HG03378 (cell line): ENCODE measurements around the gene METTL5.

Source experiments
- ATAC-seq: cut with Tn5 transposase; IDR thresholded peaks from one replicate; pipeline ENCODE4 v1.9.1; 2021; ENCODE audit warnings: mild to moderate bottlenecking, moderate library complexity; ENCODE audit not compliant: unreplicated experiment

The METTL5 gene

GRCh38 chr2:169782513-169782912 is 42.2 kb downstream of the METTL5 start:
- ATAC-seq, result no peak

- ATAC-seq, result no peak
Measured at GRCh38 chr2:169781249-169782013, 43.3 kb downstream of the METTL5 start.

DNA sequence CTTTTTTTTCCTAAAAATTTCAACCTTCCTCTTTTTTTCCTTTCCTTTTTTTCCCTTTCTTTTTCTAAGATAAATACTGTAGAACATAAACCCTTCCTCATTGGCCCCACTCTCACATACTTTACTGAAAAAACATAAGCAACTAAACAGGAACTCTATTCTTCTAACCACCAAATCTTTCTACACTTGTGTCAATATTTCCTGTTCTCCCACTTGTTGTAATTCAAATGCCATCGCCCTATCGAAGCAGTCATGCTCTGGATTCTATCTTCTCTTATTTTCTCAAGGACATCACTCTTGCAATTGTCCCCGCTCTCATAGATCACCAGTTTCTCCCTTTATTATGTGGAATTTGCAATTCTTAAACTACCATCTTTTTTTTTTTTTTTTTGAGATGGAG is 46.3 kb downstream of the METTL5 start:
- ATAC-seq, result no peak

GRCh38 chr2:169776252-169776761 is 48.4 kb downstream of the METTL5 start:
- ATAC-seq, result no peak

DNA sequence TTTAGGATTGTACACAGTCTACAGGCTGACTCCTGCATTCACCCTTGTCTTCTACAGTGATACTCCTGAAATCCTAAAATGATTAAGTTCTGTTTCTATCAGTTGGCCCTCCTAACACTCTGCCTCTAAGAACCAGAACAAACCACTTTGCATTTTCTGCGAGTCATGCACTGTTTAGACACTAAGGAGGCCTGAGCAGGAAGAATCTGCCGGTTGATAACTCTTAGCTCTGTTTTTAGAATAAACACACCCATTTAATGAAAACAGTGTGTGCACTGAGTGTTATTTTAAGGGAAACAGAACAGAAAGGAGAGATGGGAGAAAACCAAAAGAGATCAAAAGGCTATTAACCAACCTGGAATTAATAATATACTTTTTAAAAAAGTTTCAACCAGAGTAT is 48.9 kb downstream of the METTL5 start:
- ATAC-seq, result no peak

- ATAC-seq, result no peak
Measured at GRCh38 chr2:169775354-169775753, 49.4 kb downstream of the METTL5 start.

DNA sequence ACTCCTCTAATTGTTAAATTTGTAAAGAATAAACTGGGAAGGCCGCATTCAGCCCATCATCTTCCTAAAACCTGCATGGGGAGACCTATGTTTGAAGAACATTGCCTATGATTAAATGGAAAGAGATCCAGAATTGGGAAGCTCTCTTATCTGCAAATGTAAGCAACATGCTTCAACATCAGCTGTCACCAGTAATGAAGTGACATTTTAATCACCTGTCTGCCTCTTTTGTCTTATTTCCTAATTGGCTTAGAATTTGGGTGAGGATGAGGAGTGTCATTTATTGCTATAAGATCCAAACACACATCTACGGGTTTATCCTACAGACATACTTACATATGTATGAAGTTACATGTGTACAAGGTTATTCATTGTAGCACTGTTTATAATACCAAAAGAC is 52.1 kb downstream of the METTL5 start:
- no peak for ATAC-seq

DNA sequence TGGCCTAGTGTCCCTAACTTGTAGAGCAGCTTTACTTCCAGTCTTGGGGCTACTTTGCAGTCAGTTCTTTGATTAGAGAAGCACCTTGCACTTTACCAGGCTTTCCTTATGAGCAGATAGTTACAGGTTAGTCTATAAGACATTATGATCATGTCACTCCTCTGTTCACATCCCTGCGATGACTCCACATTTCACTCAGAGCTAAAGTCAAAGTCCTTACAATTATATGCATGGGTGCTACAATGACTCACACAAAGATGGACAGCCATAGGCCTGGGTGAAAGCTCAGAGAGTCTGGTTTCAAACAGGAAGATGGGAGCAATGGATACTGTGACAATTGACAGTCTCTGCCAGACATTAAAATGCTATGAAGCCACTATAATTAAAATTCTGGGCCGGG is 53.1 kb downstream of the METTL5 start:
- no peak for ATAC-seq

DNA sequence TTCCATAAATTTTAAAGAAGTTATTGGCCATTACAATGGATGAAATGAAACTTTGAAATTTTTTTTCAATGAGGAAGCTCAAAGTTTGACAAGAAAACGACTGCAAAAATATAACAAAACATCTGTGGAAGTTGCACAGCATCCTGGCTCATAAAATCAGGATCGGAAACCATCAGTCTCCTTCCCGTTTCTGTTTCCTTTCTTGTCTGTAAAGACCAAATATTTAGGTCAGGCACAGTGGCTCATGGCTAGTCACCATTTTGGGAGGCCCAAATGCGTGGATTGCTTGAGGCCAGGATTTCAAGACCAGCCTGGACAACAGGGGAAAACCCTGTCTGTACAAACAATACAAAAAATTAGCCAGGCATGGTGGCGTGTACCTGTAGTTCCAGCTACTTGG is 53.7 kb downstream of the METTL5 start:
- no peak for ATAC-seq

DNA sequence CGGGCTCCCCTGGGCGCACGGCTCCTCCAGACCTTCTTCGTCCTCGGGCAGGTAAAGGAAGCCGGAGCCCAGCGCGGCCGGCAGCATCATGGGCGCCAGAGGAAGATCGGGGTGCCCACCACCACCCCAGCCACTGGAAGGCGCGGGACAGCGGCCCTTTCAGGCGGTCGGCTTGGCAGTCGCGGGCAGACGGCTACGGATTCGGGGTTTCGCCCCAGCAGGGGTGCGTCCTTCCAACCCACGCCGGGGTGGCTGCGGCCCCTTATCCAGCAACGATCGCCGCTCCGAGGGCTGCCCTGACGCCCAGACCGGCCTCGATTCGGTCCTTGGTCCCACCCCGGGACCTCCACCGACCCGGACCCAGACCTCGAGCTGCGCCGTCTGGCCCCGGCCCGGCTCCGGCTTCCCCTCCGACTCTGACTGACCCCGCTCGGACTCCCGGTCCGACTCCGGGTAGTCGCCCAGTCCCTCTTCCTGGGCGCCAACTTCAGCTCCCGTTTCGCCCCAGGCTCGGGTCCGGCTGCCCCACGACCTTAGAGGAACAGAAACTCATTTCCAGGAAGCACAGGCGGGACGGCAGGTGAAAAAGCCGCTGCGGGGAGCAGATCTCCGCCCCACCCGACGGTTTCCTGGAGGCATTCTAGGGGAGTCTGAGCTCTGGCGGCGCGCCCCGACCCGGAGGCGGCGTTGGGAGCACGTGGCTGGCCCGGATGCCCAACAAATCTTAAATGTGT is 56.3 kb downstream of the METTL5 start:
- ATAC-seq, result no peak

DNA sequence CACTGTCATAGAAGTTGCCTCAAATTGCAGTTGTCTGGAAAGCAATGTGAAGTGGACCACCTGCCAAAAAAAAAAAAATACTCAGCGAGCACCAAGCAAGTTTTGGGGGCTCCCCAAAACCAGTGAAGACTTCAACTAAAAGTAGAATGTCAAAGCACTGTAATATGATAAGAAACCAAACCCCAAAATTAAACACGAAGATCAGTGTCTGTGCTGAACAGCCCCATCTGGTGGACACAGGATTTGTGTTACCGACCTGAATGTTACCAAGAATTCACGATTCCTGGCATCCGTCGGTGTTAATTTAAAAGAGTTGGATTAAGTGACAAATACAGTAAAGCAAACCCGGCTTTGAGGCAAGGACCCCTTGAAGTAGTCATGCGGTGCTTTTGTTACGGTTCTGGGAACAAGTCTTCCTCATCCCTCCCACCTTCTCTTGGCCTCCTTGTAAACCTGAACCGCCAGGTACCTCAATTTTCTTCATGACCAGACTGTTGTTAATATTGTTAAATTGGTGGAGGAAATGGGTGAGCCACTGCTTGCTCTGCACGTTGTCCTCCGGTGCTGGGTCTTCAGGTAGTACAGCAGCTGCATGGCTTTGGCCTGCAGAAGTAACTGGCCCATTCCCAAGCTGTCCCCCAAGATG is 57.3 kb downstream of the METTL5 start:
- ATAC-seq, result no peak

DNA sequence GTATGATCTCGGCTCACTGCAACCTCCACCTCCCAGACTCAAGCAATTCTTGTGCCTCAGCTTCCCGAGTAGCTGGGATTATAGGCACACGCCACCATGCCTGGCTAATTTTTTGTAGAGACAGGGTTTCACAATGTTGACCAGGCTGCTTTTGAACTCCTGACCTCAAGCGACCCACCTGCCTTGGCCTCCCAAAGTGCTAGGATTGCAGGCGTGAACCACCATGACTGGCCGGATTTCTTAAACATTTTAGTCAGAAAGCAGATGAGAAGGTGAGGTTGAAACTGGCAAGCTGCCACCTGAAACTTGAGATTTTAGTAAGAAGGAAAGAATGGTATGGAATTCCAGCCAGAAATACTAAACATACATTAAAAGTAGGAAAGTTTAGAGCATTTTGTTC is 59.2 kb downstream of the METTL5 start:
- ATAC-seq, result no peak

- no peak for ATAC-seq
Measured at GRCh38 chr2:169761970-169762292, 62.8 kb downstream of the METTL5 start.
